ENCODE results near the gene IMMP2L.

IMMP2L gene

GRCh38 chr7:111140091-111140865, 422.0 kb downstream of the IMMP2L start:
- no peak for DNase-seq

- no peak for DNase-seq
Observed at GRCh38 chr7:111138586-111138985, 423.7 kb downstream of the IMMP2L start.

- no peak for DNase-seq
Observed at GRCh38 chr7:111138193-111138569, 424.1 kb downstream of the IMMP2L start.

GRCh38 chr7:111137296-111138192, 424.7 kb downstream of the IMMP2L start:
- no peak for DNase-seq

GRCh38 chr7:111132833-111133232, 429.5 kb downstream of the IMMP2L start:
- DNase-seq: no peak

GRCh38 chr7:111129435-111129834, 432.9 kb downstream of the IMMP2L start:
- no peak for DNase-seq

- no peak for DNase-seq
Observed at GRCh38 chr7:111126987-111127386, 435.3 kb downstream of the IMMP2L start.

GRCh38 chr7:111115966-111116365, 446.3 kb downstream of the IMMP2L start:
- DNase-seq: no peak

- no peak for DNase-seq
Observed at GRCh38 chr7:111113263-111114017, 448.9 kb downstream of the IMMP2L start.

GRCh38 chr7:111112439-111112838, 449.9 kb downstream of the IMMP2L start:
- no peak for DNase-seq

- DNase-seq: no peak
Observed at GRCh38 chr7:111108496-111108895, 453.8 kb downstream of the IMMP2L start.

GRCh38 chr7:111108000-111108399, 454.3 kb downstream of the IMMP2L start:
- no peak for DNase-seq

GRCh38 chr7:111107579-111107978, 454.7 kb downstream of the IMMP2L start:
- DNase-seq: no peak

- DNase-seq: no peak
Observed at GRCh38 chr7:111105269-111105668, 457.0 kb downstream of the IMMP2L start.

GRCh38 chr7:111104710-111105109, 457.6 kb downstream of the IMMP2L start:
- DNase-seq: no peak

GRCh38 chr7:111103678-111104274, 458.5 kb downstream of the IMMP2L start:
- DNase-seq: no peak

GRCh38 chr7:111103136-111103535, 459.2 kb downstream of the IMMP2L start:
- DNase-seq: no peak

- no peak for DNase-seq
Observed at GRCh38 chr7:111101856-111102646, 460.2 kb downstream of the IMMP2L start.

- no peak for DNase-seq
Observed at GRCh38 chr7:111098926-111099250, 463.4 kb downstream of the IMMP2L start.

GRCh38 chr7:111098011-111098925, 464.0 kb downstream of the IMMP2L start:
- no peak for DNase-seq

GRCh38 chr7:111096997-111097396, 465.3 kb downstream of the IMMP2L start:
- DNase-seq: no peak

Measured in NCI-H1436 treated with DMSO at 0.1 percent for 48 hours (cell line).